Islet precursor cell (in vitro differentiated cells): Measurements from ENCODE around the gene TMEM150C.
"Not testable (repeated sequence)": the region's sequence is repeated elsewhere in the genome, so short reads cannot be mapped to it uniquely, and the experiment has no call there.

Source experiments
- DNase-seq: peaks from one replicate; pipeline ENCODE4 v3.0.0-alpha.2; 2018

Gene TMEM150C

DNA sequence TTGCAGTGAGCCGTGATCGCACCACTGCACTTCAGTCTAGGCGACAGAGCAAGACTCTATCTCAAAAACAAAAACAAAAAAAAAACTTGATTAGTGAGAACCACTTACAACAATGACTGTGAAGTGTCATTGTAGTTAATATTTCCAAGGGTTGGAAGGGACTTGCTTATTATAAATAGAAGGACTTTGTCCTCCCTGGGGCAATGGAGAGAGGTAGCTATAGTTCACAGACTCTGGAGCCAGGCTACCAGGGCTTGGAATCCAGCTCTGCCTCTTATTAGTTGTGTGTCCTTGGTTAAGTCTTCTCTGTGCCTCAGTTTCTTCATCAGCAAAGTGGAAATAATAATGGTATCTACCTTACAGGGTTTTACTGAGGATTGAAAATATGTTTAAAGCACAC lies 51.6 kb downstream of the TMEM150C start:
- no peak for DNase-seq

DNA sequence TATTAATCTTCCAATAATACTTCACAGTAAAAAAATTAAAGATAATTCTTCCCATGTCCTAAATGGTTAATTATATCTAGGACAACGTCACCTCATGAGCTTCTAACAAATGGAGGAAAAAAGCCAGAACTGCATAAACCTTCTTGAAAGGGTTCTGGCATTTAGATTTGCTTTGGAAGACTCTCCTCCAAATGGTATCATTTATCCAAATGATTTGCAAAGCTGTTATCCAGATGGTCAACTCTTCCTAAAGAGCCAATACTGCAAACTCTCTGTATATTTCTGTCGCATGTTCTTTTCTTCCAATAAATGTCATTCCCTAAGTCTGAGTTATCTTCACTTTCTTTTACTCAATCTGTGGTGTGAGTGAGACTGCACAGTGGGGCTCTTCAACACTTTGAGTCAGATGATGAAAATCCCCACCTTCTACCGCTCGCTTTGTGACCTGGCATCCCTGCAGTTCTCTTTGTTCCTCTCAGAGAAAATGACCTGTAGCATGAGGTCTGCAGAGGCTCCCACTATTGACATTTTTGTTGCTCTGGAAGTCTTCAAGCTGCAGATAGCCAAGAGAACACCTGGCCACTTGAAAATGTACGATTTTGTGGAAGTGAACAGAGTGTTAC lies 52.9 kb downstream of the TMEM150C start:
- no peak for DNase-seq

GRCh38 chr4:82508011-82508410 lies 53.8 kb downstream of the TMEM150C start:
- no peak for DNase-seq

GRCh38 chr4:82501154-82501442 lies 60.7 kb downstream of the TMEM150C start:
- DNase-seq = no peak

DNA sequence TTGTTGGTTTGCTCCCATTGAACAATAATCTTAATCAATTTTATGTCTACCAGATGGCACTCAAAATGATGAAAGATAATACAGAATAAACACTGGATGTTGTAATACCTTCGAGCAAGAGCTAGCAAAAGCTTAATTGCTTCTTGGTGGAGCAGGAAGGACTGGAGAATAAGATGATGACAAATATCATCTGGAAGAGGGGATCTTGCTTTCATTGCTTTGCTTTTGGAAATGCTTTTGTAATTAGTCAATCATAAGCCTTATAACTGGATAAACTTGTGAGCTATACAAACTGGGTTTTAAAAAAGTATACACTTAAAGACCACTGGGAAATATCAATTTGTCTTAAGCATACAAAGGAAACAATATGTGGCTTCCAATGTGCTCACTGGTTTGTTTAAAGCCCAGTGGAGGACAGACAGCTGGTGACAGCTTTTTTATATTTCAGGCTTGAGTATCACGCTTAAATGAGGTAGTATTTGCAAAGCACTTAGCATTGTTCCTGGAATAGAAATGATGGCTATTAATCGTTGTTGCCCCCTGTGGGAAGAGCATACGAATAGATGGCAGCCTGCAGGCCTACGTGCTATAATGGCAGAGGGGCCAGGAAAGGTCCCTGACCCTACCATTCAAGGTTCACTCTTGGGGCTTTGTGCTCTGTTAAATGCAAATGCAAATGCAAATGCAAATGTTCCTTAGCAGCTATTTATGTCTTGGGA lies 61.2 kb downstream of the TMEM150C start:
- no peak for DNase-seq

- DNase-seq = no peak
Observed at GRCh38 chr4:82499738-82500434, 61.9 kb downstream of the TMEM150C start.

DNA sequence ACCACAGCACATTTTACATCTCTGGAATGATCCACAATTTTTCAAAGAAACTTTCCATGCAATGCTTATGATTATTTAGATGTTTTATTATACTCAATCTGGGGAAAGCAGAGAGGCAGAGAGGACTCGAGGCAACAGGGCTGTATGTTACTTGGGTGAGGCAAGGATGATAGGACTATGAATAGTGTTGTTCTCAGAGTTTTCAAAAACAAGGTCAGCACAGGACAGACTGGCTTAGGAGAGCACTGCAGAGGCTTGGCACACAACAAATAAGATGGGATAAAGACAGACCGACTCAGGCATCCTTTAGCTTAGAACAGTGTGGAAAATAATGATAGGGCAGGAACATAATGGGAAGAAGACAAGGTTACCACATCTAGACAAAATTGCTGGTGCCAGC lies 65.4 kb downstream of the TMEM150C start:
- DNase-seq = no peak

DNA sequence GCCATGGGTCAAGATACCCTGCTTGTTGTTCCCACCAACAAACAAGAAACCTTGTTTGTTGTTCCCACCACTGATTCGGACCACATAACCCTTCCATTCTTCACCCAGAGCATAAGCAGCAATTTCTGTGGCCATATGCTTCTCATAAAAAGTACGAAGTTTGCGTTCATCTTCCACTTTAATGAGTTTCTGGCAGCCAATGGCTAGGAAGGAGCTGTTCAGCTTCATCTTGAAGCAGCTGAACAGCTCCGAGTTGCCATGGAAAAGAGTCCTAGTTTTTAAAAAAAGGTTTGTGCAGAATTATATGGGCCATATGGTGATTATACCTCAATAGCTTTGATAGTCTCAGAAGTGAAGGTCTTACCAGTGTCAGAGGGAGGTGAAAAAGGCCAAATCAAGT lies 66.1 kb downstream of the TMEM150C start:
- no peak for DNase-seq

DNA sequence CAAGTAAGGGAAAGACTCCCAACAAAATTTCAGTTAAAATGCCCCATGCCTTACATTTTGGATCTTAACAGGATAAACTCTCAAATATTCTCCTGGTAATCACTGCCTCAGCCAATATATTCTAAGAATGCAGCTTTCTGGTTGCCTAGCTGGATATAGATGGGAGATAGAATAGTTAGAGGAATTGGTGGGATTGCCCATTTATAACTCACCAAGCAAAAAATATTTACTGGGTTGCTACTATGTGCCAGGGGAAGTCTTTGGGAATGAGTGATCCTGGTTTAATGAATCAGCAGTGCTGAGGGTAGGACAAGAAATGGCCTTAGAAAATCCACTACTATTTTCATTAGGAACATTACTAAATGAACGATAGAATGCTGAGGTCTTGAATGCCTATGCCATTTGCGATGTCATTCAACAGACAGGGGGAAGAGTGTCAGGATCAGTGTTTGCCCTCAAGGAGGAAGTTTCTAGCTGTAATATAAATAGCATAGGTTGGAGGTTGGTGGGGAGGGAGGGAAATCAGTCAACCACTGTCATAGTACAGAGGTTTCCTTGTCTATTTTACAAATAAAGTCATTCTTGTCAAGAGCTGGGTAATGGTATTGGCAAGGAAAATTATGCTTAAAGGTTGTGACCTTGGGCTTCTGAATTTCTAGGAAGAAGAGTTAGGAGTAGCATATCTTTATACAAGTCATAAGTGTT lies 67.9 kb downstream of the TMEM150C start:
- DNase-seq = no peak

DNA sequence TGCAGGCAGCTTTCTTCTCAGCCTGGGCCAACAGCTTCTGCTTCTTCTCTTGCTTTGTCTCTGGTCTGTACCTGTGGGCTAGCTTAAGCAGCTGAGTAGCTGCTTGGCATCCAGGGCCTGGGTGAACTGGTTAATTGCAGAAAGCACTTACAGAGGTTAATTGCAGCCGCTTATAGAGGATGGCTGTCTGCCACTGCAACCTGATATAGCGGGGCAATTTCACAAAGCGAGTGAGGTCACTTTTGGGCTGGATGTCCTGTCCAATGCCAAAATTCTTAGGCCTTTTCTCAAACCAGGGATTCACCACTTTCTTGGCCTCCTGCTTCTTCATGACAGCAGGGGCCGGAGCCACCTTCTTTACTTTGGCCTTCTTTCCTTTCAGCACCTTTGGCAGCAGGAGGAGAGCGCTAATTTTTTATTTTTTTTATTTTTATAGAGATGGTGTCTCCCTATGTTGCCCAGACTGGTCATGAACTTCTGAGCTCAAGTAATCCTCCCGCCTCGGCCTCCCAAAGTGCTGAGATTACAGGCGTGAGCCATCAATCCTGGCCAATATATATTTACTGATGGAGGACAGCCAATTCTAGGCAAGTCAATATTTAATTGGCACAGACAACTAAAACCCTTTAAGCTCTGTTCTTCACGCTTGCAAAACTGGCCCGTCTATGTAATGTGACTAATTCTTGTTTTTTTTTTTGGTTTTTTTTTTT lies 70.4 kb downstream of the TMEM150C start:
- peak; percentile 84 for DNase-seq

- DNase-seq = no peak
Observed at GRCh38 chr4:82489987-82490386, 71.8 kb downstream of the TMEM150C start.

- no peak for DNase-seq
Observed at GRCh38 chr4:82489076-82489475, 72.7 kb downstream of the TMEM150C start.

GRCh38 chr4:82484996-82485783 lies 76.6 kb downstream of the TMEM150C start:
- DNase-seq = no peak

DNA sequence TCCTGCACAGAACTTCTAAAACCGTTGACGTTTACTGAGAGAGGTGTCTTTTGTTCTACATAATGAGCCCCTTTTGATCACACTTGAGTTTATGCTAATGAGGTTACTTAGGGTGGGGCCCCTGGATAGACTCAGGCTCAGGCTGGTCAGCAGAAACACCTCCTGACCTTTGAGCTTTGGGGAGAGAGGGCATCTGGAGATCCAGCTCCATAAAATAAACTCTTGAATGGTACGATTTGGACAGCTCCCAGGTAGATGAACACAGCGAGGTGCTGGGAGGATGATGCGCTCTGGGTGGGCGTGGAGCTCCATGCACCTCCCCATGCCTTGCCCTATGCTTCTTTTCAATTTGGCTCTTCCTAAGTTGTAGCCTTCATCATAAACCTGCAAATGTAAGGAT lies 79.4 kb downstream of the TMEM150C start:
- DNase-seq = no peak

- DNase-seq = no peak
Observed at GRCh38 chr4:82481506-82481840, 80.3 kb downstream of the TMEM150C start.

GRCh38 chr4:82480771-82481505 lies 80.8 kb downstream of the TMEM150C start:
- DNase-seq = peak; percentile 59

DNA sequence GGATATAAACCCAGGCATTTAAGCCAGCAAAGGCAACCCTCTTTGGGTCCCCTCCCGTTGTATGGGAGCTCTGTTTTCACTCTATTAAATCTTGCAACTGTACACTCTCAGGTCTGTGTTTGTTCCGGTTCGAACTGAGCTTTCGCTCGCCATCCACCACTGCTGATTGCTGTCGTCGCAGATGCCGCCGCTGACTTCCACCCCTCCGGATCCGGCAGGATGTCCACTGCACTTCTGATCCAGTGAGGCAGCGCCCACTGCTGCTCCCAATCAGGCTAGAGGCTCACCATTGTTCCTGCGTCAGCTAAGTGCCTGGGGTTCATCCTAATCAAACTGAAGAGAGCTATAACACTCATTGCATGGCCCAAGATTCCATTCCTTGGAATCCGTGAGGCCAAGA lies 82.2 kb downstream of the TMEM150C start:
- DNase-seq = no peak

GRCh38 chr4:82477469-82477868 lies 84.3 kb downstream of the TMEM150C start:
- DNase-seq = not testable (repeated sequence)

DNA sequence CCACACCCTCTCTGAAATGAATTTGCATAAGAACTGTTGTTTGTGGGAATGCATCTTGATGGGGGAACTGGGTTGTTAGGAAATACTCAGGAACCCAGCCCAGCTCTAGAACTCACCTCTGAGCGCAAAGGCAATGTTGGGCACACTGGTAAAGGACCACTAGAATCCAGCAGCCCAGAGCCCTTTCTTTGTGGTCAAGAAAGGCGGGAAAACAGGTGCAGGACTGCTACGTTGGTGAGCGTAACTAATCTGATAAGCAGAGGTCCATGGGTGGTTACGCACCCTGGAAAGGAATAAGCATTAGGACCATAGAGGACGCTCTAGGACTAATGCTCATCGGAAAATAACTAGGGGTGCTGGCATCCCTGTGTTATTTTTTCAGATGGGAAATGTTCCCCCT lies 85.9 kb downstream of the TMEM150C start:
- DNase-seq = not testable (repeated sequence)

GRCh38 chr4:82473621-82474164 lies 88.1 kb downstream of the TMEM150C start:
- DNase-seq = no peak

DNA sequence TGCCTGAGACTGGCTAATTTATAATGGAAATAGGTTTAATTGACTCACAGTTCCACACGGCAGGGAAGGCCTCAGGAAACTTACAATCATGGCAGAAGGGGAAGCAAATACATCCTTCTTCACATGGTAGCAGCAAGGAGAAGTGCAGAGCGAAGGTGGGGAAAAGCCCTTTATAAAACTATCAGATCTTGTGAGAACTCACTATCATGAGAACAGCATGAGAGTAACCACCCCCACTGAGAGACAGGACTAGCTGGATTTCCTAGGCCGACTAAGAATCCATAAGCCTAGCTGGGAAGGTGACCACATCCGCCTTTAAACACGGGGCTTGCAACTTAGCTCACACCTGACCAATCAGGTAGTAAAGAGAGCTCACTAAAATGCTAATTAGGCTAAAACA lies 88.7 kb downstream of the TMEM150C start:
- DNase-seq = not testable (repeated sequence)
